HG02571 (cell line): Measurements from ENCODE around the gene PLA2G3.

Source experiments
- ATAC-seq: cut with Tn5 transposase; IDR thresholded peaks from one replicate; pipeline ENCODE4 v1.9.1; 2021; ENCODE audit warnings: mild to moderate bottlenecking, moderate library complexity; ENCODE audit not compliant: unreplicated experiment

The PLA2G3 gene

DNA sequence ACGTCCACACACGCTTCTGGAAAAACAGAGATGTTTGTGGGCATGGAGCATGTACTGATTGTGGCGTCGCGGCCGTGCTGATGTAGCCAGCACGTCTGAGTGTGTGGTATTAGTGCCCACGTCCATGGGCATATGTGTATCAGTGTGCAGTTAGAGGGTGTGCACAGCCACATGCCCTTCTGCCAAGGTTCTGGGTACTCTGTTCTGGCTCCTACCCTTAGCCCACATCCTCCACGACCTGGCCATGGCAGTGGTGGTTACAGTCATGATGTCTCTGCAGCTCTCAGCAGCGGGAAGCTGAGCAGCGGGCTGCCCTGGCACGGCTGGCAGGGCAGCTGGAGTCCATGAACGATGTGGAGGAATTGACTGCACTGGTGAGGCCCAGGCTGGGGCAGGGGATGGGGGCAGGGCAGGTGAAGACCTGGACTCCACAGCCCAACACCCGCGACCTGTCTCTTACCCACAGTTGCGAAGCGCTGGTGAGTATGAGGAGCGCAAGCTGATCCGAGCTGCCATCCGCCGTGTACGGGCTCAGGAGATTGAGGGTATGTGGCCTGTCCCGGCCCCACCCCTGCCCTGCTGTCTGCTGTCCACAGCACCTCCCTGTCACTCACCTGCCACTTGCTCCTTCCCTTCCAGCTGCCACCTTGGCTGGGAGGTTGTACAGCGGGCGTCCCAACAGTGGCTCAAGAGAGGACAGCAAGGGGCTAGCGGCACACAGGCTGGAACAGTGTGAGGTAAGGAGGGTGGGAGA is 51.9 kb downstream of the PLA2G3 start:
- no peak for ATAC-seq

DNA sequence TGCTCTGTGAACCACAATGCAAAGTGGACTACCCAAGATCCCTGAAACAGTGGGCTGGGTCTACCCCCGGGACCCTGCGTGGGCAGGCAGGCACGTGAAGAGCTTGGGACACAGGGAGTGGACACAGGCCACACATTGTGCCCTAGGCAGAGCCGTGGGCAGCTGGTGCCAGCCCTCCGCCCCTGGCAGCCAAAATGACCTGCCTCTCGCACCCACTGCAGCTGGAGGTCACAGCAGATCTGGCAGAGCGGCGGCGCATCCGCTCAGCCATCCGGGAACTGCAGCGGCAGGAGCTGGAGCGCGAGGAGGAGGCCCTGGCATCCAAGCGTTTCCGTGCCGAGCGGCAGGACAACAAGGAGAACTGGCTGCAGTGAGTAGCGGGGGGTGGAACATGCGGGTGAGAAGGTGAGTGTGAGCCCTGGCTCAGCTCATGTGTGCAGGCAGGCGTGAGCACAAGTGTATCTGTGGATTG is 52.5 kb downstream of the PLA2G3 start:
- ATAC-seq: no peak

DNA sequence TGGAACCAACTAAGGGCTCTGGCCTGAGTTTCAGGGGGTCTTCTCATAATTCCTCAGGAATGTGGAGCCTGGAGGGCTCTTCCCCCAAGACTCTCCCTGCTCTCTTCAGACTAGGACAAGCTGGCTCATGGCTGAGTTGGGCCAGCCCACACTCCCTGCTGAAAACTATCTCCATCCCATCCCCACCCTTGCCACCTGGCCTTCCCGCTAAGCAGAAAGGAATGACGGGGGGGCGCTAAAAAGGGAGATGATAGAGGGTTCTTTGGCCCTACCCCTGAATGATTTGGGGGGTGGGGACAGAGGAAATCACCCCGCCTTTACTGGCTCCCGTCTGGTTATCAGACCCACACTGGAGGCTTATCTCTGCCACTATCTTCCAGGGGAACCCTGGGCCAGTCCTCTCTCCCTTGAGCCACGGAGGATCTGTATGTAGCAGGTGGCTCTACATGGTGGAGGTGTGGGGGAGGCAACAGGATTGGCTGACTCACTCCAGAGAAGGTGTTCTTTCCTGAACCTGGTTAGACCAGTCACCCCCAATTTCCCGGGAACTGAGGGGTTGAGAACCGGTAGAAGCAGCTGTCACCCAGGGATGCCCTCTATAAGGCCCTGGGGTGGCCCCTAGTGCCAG is 53.5 kb downstream of the PLA2G3 start:
- ATAC-seq: no peak

DNA sequence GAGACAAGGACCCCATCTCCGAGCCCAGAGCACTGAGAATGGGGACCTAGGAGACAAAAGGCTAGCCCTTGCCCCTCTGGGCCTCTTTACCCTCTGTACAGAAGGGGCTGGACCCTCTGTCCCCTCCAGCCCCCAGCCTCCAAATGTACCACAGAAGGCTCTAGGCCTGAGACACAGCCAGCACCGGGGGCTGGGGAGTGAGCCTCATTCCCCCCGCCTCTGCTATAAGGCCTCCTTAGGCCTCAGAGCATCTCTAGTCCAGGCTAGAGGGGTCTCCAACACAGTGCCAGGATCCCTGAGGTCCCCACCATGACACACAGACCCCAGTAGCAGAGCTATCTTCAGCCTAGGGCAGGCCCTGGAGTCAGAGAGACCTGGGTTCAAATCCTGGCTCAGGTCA is 54.4 kb downstream of the PLA2G3 start:
- no peak for ATAC-seq

GRCh38 chr22:31085493-31085824 is 54.8 kb downstream of the PLA2G3 start:
- no peak for ATAC-seq

- peak; percentile 66 for ATAC-seq
These were observed 55.4 kb downstream of the PLA2G3 start for GRCh38 chr22:31084811-31085492.
